Activated CD4-positive, alpha-beta T cell treated with anti-CD3 and anti-CD28 coated beads, Interleukin-2, amount 50 U/mL, for 16 hours (primary cell): ENCODE results near the gene TCF19.
A peak's percentile ranks its signal among the peaks of the same experiment; 100 is the strongest.
"Not testable (repeated sequence)": the region's sequence is repeated elsewhere in the genome, so short reads cannot be mapped to it uniquely, and the experiment has no call there.

Experiments
- DNase-seq: peaks from one replicate; pipeline ENCODE4 v3.0.0-alpha.2; 2020

TCF19 gene

GRCh38 chr6:31186052-31186734 lies 27.8 kb downstream of the TCF19 start:
- DNase-seq = no peak

DNA sequence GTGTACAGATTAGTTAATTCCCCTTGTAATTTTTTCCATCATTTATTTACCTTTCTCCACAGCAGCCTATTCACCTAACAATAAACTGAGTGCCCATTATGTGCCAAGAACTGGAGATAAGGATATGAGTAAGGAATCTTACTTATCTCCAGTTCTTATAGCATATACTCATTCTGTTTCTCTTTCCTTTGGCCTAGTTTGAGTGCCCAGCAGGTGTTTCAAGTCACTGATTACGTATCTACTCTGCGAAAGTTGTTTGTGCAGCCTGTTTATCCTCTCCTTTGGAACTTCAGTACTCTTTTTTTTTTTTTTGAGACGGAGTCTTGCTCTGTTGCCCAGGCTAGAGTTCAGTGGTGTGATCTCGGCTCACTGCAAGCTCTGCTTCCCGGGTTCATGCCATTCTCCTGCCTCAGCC lies 29.4 kb downstream of the TCF19 start:
- no peak for DNase-seq

GRCh38 chr6:31189223-31189622 lies 30.8 kb downstream of the TCF19 start:
- not testable (repeated sequence) for DNase-seq

GRCh38 chr6:31190488-31190887 lies 32.1 kb downstream of the TCF19 start:
- DNase-seq = no peak

DNA sequence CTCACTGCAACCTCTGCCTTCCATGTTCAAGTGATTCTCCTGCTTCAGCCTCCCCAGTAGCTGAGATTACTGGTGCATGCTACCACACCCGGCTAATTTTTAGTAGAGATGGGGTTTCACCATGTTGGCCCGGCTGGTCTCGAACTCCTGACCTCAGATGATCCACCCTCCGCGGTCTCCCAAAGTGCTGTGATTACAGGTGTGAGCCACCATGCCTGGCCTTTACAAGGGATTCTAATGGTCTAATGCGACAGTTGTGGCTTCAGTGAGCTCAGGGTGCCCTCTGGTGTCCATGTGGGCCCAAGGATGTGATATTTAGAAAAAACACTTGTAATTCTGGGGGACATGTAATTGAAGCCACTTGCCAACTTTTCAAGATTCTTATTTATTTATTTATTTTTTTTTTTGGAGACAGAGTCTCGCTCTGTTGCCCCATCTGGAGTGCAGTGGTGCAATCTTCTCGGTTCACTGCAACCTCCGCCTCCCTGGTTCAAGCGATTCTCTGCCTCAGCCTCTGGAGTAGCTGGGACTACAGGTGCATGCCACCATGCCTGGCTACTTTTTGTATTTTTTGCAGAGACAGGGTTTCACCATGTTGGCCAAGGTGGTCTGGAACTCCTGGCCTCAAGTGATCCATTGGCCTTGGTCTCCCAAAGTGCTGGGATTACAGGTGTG lies 34.2 kb downstream of the TCF19 start:
- peak; percentile 68 for DNase-seq

DNA sequence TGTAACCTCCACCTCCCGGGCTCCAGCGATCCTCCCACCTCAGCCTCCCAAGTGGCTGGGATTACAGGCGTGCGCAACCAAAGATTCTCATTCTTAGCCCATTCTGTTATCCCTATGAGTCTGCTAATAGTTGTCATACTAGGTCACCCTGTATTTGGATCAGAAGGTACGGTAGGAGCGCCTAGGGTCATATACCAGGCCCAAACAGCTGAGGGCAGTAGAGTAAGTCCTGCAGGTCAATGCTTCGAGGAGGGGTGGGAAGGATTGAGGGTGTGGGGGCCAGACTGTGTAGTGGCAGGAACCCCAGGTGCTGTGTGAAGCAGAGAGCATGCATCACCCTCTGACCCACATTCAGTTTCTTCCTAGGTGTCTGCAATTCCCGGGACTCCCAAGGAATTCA lies 34.8 kb downstream of the TCF19 start:
- no peak for DNase-seq

DNA sequence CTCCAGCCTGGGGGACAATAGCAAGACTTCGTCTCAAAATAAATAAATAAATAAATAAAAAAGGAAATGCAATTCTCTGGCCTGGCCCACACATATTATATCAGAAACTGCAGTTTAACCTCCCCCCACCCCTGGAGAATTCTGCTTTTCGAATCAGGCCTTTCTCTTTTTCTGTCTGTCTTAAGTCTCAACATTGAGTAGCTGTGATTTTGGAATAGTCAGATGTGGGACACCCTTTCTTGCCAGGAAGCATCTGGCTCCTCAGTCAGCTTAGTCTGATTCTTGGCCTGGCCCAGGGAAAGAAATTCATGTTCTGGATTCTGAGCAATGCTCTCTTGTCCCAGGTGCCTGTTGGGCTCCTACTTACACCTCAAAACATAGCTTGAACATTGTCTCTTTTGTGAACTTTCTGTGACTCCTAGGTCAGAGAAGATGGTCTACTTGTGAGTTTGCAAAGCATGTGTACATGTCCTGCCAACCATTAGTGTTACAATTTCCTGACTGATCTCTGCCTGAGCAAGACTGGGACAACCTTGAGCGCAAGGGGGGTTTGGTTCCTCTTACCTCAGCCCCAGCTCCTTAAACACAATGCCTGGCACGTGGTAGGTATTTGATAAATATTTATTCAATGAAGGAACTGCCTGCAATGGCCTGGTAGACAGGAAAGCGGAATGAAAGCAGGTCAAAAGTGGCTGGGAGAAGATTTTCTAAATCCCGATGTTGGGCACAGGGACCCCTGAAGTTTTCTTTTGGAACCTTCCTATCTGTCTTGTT lies 35.9 kb downstream of the TCF19 start:
- no peak for DNase-seq

DNA sequence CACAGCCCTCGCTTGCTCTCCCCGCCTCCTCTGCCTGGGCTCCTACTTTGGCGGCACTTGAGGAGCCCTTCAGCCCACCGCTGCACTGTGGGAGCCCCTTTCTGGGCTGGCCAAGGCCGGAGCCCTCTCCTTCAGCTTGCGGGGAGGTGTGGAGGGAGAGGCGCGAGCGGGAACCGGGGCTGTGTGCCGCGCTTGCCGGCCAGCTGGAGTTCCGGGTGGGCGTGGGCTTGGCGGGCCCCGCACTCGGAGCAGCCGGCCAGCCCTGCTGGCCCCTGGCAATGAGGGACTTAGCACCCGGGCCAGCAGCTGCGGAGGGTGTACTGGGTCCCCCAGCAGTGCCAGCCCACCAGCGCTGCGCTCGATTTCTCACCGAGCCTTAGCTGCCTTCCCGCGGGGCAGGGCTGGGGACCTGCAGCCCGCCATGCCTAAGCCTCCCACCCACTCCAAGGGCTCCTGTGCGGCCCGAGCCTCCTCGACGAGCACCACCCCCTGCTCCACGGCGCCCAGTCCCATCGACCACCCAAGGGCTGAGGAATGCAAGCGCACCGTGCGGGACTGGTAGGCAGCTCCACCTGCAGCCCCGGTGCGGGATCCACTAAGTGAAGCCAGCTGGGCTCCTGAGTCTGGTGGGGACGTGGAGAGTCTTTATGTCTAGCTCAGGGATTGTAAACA lies 37.1 kb downstream of the TCF19 start:
- not testable (repeated sequence) for DNase-seq

DNA sequence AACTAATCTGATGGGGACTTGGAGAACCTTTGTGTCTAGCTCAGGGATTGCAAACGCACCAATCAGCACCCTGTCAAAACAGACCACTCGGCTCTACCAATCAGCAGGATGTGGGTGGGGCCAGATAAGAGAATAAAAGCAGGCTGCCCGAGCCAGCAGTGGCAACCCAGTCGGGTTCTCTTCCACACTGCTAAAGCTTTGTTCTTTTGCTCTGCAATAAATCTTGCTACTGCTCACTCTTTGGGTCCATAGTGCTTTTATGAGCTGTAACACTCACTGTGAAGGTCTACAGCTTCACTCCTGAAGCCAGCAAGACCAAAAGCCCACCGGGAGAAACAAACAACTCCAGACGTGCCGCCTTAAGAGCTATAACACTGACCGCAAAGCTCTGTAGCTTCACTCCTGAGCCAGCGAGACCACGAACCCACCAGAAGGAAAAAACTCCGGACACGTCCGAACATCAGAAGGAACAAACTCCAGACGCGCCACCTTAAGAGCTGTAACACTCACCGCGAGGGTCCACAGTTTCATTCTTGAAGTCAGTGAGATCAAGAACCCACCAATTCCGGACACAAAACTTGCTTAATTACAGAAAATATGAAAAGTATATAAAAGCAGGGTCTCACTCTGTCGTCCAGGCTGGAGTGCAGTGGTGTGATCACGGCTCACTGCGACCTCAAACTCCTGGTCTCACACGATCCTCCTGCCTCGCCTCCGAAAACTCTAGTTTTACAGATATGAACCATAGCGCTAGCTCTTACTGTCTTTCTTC lies 38.0 kb downstream of the TCF19 start:
- not testable (repeated sequence) for DNase-seq

GRCh38 chr6:31197559-31198305 lies 39.3 kb downstream of the TCF19 start:
- DNase-seq = peak; percentile 96

GRCh38 chr6:31199105-31199452 lies 40.7 kb downstream of the TCF19 start:
- not testable (repeated sequence) for DNase-seq

GRCh38 chr6:31202259-31203166 lies 44.1 kb downstream of the TCF19 start:
- DNase-seq = peak; percentile 52

DNA sequence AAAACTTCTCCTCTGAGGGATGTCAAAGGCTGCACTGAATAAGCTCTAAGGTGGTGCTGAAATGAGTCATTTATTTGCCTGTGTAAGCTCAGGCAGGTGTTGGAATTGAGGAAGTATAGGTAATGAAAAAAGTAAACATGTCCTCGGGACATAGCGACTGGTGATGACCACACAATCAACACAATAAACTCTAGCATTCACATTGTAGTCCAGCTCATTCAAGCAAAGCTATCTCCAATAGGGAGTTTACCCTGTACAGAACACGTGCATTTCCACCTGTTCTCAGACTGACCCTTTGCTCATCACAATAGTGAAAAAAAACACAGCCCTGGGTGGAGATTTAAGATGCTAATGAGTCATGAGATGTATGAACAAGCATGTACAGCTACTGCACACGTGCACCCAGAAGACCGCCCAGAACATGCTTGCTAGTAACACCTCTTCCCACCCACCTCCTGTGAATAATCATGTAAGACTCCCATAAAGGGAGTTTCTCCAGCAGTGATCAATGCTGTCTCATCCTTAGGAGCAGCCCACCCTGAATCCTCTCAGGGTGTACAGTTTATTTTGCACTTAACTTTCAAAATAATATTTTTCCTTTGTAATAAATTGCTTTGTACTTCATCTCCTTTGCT lies 45.1 kb downstream of the TCF19 start:
- DNase-seq = peak; percentile 78

DNA sequence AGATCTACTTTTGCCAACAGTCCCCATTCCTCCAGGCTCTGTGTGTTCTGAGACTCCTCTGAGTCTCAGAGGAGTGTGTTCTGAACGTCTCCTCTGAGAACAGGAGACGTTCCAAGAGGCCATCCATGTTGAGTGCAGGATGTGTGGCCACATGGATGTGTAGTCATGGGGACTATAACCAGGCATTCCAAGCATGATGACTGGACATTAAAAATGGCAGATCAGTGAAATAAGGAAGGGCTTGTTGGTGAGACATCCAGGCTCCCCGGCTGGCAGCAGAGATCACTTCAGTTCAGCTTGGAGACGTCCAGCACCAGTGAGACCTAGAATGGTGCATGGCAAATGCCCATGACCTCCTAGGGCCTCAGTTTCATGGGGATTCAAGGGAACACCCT lies 46.4 kb downstream of the TCF19 start:
- no peak for DNase-seq

DNA sequence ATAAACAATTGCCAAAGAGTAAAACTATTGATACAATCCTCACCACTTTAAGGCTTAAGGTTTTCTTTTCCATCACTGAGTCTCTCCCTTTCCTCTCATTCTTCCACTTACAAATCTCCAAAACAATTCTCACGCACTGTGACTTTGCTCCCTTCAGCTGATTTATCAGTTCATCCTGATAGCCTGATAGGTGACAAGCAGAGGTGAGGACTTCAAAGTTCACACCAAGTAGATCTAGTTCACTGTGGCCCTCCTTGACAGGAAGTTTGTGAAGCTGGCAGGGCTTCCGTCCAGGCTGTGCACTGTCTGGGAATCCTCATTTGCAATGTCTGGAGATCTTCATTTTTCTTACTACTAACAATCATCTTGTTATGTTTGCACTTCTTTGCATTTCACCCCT lies 47.2 kb downstream of the TCF19 start:
- no peak for DNase-seq

GRCh38 chr6:31208506-31208905 lies 50.1 kb downstream of the TCF19 start:
- DNase-seq = no peak

- no peak for DNase-seq
These were observed 50.7 kb downstream of the TCF19 start for GRCh38 chr6:31209137-31209536.

GRCh38 chr6:31210123-31210522 lies 51.7 kb downstream of the TCF19 start:
- DNase-seq = no peak

DNA sequence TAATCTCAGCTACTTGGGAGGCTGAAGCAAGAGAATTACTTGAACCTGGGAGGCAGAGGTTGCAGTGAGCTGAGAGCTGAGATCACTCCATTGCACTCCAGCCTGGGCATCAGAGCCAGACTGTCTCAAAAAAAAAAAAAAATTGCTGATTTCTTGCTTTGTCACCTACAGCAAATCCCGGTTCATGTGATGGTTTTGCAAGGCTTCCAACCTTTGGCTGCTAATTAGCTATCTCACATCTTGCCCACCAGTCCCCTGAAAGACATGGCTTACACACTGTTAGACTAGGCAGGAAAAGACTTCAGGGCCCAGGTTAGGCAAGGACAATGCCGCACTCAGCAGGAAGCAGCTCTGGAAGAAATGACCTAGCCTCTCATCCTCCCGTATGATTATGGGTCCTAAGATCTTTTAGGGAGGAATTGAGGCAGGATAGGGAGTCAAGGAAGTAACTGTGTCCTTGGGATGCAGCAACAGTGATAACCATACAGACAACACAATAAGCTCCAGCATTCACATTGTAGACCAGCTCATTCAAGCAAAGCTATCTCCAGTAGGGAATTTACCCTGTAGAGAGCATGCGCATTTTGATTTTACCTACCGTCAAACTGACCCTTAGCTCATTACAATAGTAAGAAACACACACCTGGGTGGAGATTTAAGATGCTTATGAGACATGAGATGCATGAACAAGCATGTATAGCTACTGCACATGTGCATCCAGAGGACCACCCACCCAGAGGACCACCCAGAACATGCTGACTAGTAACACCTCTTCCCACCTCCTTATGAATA lies 52.5 kb downstream of the TCF19 start:
- no peak for DNase-seq
